Activated CD4-positive, alpha-beta T cell treated with anti-CD3 and anti-CD28 coated beads, Interleukin-2, amount 50 U/mL, for 4 hours (primary cell): ENCODE data around the gene SNX27.

Experiments used
- DNase-seq, 2 experiments: peaks; one replicate each; pipeline ENCODE4 v3.0.0-alpha.2; 2020

Gene SNX27

DNA sequence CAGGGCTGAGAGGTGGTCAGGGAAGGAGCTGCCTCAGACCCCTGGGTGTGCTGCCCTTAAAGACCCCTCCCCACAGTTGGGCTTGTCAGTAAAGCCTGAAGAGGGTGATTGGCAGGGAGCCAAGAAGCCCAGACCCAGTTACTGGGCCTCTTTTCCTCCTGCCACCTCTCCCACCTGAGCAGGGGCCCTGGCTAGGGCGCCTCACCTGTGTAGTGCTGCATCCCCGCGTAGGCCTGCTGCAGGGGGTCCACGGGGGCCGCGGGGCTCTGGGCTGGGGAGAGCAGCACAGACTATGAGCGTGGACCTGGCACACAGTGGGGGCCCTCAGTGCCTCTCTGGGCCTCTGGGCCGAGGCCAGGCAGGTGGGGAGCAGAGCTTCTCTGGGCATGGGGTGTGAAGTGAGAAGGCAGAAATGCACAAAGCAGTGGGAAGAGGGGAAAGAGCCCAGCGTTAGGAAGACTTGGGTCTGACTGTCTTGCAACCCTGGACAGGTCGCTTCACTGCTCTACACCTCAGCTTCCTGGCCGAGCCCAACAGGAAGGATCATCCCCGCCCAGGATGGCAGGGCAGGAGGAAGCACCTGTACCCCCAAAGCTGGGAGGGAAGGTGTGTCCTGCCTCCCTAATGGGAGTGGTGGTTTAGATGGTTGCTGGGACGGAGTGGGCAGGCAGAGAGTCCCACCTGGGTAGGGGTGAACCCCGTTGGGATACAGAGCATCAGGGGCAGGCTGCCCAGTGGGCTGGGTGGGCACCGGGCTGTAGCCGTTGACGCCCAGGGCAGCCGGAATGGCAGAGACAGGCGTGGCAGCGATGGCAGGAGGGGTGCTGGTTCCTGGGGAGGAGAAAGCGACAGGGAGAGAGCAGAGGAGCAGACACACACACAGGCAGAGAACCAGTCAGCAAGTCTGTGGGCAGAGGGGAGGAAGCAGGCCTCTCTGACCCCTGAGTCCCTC is 94.9 kb downstream of the SNX27 start:
- no peak for DNase-seq

DNA sequence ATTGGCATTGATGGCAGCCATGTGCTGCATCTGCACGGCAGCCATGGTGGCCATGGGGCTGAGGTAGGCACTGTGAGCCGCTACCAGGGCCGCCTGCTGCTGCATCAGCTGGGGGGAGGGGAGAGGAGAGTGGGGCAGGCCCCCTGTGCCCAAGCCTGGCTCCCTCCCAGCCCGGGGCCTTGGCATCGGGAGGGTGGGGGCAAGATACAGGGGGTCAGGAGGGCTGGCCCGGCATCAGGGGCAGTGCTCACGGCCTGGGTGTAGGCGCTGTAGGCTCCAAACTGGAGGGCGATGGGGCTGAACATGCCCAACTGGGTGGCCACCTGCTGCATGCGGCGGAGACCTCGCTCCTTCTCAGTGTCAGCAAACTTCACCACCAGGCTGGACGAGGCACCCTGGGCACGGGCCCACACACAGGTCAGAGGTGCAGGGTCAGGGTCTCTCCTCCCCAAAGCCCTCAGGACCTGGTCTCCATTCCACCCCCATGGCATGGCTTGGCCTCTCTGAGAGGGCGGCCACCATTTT is 95.8 kb downstream of the SNX27 start:
- DNase-seq, result no peak

DNA sequence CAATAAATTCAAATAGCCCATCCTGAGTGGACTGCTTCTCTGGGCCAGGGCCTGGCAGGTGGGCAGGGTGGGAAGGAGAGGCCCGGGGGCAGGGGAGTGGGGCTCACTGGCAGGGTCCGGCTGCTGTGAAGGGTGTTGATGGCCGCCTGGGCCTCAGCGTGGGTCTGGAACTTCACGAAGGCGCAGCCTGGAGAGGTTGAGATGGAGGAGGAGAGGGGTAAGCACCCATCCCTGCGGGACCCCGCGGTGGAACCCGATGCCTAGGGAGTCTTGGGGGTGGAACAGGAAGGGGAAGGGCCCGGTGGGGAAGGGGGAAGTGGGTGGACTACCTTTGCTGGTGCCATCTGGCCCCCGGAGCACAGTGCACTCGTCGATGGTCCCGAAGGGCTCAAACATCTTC is 97.0 kb downstream of the SNX27 start:
- DNase-seq, result no peak

DNA sequence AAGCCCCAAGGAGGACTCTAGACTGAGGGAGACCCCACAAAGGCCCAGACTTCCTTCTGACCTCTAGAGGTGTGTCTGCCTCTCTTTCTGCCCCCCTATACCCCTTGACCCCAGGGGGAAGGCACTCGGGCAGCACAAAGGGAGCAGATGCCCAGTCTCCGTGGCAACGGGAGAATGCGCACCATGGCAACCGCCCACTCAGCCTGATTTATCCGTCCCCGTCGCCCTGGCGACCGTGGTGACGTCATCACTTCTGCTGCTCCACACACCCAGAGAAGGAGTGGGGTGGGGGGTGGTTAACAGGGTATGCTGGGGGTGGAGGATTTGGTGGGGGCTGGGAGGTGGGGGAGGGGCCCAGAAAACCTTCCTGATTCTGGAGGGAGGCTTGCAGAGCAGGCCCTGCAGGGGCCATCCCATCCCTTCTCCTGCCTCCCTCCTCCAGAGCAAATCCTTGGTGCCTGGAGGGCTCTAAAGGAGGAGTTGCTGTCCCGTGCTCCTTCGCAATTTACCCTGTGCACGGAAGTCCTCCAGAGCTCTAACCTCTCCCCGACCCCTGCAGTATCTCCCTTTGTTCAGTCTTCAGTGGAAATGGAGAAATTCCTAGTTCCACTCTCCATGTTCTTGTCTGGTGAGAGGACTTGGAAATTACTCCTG is 98.5 kb downstream of the SNX27 start:
- peak; percentile 35 to 39 for DNase-seq

DNA sequence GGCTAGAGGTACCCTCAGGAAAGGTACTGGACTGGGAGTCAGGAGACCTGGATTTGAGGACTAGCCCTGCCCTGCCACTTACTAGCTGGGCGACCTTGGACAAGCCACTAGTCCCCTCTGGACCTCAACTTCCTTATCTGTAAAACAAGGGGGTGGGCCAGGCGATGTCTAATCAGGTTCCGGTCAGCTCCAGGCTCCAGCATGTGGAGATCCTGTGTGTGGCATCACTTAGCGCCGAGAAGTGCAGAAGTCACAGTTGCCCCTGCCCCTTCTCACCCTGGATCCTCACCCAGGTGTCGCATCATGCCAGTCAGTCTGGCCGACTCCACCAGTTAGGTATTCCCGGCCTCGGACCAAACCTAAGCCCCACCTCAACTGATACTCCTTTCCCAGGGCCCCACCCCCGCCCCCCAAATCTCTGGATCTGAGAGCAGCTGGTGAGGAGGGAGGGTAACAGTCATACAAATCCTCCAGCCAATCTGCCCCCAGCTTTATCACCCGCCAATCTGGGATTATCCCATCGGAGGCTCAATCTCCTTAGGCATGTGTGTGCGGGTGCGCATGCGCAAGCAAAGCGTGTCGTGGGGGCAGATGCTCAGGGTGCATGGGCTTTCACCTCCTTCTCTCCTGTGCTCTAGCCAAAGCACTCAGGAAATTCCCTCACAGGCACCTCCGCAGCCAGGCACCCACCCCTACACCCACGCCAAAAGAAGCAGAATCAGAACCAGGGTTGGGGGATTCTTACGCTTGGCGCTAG is 99.4 kb downstream of the SNX27 start:
- DNase-seq, result no peak

DNA sequence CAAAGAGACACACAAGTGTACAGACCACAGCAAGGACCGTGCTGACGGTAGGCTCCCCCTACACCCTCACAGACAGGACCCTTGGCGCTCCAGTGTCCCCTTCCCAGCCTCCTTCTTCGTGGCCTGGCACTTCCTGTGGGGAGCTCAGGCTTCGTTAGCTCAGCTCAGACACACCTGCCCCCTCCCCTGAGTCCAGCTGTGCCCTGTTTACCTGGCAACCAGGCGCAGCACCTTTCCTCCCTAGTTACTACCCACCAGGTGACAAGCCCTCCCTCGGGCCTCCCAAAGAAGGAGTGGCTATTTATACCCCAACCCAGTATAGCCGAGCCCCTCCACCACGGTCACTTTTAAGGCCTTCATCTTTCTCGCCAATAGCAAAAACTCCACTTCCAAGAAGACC is 100.1 kb downstream of the SNX27 start:
- no peak for DNase-seq

DNA sequence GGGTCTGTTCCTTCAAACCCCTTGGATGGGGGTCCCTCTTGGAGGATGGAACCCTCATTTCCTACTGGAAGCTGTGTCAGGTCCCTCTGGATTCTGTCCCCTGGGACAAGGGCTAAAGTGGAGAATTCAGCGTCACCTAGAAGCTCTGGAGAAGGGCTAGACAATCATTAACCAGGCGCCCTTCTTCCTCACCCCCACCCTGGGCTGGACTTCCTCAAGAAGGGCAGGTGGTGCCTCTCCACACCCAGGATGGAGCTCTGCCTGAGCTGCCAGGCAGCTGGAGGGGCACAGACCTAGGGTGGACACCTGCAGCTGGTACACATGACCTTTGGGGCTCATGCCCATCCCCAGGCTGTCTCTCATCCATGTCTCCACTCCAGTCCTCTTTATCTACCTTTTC is 101.2 kb downstream of the SNX27 start:
- no peak for DNase-seq

DNA sequence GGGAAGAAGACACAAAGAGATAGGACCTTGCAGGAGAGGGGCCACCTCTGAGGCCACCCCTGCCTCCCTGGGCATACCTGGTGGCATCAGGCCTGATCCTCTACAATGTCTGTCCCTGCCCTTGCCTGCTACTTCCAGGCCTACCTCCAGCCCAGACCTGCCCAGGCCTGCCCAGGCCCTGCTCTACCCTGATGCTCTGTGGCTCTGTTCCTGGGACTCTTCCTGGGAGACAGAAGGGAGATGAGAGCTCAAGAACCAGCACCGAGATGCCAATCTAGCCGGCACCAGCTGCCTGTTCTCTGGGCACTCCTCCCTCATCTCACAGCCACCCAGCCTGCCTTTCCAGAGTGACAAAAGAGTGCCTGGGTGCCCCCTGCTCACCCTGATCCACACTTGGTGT is 102.0 kb downstream of the SNX27 start:
- no peak for DNase-seq

DNA sequence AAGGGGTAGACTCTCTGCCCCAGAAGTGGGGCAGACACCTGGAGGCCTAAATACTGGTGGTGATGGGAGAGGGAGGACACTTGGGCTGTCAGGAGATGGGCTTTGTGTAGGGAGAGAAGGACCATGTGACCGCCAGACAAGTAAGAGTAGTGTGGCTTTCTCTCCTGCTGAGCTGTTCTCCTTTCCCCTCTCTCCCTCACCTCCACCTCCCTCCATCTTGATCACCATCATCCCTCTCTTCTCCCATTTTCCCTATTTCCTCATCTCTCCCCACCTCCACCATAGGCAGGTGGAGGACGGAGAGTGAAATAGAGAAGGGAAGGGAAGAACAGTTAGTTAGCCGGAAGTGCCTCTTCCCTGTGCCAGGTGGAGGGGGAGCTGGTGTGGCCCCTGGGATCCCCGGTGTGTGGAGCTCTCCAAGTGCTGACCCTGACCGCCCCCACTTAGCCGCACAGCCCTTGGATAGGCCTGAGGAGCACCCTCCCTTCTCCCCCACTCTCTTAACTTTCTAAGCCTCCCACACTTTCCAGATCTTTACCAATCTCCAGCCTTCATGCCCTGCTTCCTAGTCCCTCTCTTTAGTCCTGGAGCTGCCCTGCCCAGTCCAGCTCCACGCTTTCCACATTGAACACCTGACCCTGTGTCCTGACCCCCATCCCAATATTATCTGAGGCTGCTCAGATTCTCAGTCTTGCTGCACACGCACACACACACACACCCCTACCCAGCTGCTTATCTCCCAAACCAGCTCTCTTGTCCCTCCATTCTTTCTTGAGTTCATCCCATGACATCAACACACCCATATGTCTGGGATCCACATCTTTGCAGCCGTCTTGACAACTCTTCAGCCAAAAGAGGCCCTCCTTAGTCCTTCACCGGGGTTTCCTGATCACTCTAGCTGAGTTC is 103.2 kb downstream of the SNX27 start:
- no peak for DNase-seq

DNA sequence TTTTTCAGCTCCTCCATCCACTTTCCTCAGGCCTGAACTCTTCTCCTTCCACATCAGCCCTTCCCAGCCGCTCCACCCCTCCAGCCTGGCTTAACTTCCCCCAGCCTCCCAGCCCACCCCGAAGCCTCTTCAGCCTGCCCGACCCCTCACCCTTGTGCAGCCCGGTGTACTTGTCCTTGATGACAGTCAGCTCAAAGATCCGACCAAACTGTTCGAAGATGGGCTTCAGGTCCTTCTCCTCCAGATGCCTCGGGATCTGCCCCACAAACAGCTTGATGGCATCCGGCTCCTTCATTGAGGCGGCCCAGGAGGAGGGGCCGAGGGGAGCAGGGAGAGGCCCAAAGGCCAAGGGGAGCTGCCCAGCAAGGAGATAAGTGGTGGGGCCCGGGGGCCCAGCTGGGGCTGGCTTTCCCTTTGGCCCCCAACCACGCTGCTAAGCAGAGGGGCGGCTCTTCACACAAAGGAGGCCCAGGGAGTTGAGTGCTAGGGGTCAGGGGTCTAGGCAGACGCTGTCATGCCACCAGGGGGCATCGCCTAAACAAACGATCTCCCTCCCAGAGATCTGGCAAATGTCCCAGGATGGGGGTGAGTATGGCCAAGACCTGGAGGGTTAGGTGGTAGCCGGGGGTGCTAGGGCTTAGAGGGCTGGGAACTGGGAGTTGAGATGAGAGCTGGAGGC is 104.0 kb downstream of the SNX27 start:
- DNase-seq, result no peak

DNA sequence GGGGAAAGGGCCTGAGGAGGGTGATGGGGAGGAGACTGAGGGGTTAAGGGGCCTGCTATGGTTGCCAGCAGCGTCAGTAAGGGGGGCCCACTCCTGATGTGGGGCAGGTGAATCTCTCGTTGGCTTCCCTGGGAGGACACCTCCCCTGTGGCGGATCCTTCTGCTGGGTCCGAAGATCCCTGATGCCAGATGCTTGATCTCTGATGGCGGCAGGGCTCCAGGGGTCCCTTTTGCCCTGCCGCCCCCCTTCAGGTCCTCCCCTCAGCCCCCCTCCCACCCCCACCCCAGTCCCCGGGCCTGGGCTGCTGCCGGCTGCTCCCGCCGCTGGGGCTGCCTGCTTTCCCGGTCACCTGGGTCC is 104.5 kb downstream of the SNX27 start:
- no peak for DNase-seq

DNA sequence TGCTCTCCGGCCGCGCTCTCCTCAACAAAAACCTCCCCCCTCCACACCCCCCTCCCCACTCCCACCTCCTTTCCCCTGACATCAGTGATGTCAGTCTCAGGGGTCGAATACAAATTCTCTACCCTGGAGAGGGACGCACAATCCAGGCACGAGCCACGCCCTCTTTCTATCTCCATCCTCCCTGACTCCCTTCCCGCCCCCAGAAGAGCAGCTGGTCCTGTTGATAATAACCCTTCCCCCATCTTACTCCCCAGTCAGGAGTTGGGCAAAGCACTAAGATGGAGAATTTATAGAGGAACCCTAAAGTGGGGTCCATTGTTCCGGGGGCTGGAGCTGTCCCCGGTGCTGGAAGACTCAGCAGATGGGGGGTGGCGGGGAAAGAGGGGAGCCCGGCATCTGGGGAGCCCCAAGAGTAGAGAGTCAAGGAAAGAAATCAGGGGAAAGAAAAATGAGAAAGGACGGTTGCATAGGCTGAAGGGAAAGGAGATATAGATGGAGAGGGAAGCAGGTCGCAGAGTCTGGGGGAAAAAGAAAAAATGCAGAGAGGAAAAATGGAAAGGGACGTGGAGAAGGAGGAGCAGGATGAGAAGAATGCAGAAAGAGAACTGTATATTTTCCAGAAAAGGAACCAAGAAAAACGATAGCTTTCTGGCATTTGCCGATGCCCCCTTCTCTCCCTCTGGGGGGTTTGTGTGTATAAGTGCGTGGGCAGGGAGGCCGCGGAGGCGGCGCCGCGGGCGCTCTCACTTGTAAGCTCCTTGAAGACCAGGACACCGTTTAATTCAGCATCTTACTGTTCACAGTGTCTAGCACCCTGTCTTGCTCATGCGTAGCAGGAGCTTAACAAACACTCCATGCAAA is 105.2 kb downstream of the SNX27 start, which contains the start of gene CELF3:
Gene CELF3 (minus strand): TSS at position 33 of the 861 bp plus-strand sequence. CDS start 783 bp downstream, outside the sequence.
- DNase-seq, result no peak

DNA sequence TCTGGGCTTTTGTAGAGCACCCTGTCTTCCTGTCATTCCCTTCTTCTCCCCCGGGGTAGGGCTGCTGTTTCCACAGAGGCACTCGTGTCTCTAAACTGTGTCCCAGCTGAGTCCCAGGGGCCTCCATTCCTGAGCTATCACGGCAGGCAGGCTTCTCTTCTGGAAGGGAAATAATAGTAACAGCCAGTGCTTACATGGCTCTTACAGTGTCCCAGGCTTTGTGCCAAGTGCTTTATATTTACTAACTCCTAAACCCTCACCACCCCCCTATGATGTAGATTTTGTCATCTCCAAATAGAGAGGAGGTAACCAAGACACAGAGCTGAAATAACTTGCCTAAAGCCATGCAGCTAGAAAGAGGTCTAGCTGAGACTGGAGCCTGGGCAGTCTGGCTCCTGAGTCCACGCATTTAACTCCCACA is 106.2 kb downstream of the SNX27 start:
- no peak for DNase-seq

DNA sequence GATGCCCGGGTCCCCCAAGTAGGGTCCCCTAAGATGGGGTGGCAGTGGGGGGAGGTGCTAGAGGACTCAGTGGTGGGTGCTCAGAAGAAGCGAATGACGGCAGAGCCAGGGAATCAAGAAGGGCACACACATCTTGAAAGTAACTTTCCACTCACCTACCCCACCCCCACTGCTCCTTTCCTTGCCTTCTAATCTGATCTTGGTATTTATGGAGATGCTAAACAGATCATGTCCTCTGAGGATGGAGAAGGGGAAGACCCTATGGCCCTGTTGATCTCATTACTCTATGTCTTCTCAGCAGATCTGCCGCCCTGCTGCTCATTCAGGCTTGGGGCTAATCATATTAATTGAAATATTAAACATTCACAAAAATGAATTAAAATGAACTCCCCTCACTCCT is 106.8 kb downstream of the SNX27 start:
- no peak for DNase-seq

DNA sequence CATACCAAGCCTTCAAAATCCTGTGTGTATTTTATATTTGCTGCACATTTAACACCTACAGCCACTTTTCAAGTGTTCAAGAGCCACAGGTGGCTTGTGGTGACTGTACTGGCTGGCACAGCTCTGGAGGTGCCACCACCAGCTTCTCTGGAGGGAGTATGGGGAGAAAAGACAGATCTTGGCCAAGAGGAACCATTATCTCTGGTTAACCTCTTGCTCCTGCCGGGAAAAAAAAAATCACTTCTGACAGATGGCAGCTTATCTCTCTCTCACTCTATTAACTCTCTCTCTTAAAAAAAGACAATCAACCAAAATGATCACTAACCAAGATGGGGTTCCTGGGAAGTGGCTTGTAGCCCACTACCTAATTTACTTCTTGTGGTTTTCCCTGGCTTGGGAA is 108.3 kb downstream of the SNX27 start:
- DNase-seq, result no peak

DNA sequence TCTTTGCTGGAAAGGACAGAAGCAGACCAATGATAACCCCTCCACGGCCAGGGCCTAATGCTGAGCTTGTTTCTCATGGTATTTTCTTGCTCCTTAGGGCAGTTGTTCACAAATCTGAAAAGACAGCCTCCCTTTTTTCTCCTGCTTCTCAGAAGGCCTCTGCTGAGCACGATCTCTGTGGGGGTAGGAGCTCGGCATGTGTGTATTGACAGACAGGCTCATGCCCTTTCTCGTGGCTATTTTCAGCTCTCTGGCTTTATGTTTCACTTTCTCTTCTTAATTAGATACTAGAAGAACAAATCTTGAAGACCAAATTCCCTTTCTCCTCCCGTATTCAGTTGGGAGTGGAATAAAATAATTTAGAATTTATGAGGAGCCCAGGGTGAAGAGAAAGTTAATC is 108.7 kb downstream of the SNX27 start:
- no peak for DNase-seq

DNA sequence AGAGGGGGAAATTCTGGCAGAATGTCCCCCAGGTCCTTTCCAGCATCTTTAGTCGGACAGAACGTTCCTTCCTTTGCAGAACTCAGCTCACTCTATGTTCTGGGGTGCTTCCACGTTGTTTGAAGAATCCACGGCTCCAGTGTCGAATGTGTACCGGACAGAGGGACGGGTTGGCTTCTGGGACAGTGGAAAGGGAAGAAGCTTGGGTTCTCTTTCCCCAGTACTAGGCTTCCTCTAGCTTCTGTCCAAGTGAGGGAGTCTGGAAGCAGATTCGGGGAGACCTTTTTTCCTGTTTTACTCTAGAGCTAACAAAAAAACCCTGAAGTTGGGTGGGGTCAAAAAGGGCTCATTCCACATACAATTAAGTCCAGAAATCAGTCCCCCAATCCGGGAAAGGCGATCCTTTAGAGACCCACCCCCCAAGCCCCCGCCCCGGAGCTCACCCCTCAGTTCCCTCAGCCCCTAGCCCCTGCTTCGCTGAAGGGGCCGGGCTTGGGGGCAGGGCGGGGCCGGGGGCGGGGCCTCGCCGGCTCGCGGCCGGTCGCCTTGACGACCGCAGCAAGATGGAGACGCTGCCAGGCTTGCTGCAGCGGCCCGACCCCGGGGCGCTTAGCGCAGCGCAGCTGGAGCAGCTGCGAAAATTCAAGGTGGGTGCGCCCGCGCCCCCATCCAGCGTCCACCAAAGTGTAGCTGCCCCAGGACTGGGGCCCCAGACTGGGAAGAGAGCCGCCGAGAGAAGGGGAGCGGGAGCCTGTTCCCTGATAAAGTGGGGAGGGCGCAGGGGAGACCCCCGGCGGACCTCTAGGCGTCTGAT is 109.3 kb downstream of the SNX27 start, which contains the start of gene RIIAD1:
Gene RIIAD1 (plus strand): TSS at position 549 of the 814 bp plus-strand sequence. CDS start 15 bp downstream, at position 564.
- DNase-seq, result peak; percentile 14 to 19

DNA sequence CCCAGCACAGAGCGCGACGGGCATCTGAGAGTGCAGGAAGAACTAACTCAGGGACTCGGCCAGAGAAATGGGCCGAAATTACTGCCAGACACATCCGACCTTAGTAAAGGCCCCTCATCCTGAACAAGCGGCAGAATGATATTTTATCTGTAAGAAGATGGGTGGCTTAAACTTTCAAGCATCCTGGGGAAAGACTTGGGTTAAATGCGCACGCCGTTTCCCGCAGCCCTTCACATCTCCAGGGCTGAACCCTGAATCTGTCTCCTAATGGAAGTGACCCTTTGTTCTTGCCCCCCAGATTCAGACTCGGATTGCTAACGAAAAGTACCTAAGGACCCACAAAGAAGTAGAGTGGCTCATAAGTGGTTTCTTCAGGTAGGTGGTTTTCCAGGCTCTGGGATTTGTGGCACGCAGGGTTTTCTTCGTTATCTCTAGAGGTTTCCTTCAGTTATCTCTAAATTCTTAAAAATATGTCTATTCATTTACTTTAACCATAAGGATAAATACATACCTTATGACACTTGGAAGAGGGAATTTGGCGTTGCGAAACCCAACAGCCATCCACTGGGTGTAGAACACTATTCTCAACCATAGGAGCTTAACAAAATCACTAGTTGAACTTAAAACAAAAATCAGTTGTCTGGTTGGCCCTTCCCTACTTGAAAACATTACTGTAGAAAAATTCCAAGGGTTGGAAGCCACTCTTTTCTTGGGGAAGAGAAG is 110.1 kb downstream of the SNX27 start:
- no peak for DNase-seq
